ENCODE results near the gene DLGAP1.
"Not testable (repeated sequence)": the region's sequence is repeated elsewhere in the genome, so short reads cannot be mapped to it uniquely, and the experiment has no call there.

DLGAP1 gene

DNA sequence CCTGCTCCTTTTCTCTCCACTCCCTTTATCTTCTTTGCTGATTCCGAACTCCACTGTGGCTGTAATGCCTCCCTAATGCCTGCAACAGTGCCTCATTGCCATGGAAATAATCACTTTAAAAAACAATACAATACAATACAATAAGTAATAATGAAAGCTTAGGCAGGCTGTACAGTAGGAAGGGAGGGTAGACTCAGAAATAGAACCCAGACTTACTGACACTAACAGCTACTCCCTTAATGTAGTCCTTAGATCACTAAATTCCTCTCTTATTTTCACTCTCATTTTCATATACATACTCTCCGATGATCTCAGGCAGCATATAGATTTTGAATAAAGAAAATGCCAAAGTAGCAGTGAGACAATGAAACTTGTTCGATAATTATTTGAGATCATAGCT, 70.2 kb downstream of the DLGAP1 start:
- DNase-seq, result no peak

DNA sequence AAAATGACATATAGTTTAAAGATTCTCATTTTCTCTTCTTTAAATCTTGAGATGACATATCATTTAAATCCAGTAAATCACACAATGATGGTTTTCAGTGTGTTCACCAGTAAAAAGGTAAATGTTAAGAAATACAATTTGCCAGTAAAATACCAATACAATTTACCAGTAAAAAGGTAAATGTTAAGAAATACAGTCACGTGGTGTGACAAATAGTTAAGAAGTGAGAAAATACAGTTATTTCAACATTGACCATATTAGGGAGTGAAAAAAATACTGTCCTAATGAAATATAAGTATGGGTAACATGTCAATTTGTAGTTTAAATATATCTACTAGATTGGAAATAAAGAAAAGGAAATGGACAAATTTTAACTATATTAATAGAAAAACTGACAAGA, 80.5 kb downstream of the DLGAP1 start:
- no peak for DNase-seq

DNA sequence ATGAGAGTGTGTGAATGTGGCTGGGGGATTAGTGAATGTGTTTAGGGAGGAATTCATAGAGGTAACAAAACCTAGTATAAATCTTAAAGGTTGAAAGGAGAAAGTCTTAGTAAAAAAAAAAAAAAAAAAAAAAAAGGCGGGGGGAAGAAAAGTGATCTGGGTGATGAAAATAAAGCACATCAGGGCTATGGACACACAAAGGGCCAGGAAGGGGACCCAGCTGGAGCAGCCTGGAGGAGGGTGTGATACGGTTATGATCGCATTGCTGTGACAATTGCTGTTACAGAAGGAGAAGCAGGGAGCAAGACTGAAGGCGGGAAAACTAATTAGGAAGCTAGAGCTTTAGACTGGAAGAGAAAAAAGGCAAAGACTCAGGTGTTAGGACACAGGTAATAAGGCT, 85.4 kb downstream of the DLGAP1 start:
- DNase-seq, result no peak

DNA sequence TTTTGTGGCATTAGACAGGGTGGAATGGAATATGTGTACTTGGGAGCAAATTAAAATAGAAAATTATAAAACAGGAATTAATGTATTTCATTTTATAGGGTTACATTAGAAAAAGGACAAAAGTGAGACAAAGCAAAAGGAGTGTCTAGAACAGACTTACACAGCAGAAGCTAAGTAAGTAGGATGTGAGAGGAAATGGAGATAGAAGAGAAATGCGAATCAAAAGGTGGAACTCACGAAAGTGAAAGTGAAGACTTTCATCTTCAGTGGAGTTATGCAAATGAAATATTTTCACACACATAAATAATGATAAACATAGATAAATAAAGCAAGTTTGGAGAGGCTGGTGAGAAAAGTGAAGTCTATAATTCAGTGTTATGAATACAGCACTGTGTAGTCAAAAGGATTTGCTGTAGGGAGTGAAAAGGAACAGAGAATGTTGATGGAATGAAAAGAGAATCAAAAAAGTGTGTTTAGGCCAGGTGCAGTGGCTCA, 94.8 kb downstream of the DLGAP1 start:
- no peak for DNase-seq

DNA sequence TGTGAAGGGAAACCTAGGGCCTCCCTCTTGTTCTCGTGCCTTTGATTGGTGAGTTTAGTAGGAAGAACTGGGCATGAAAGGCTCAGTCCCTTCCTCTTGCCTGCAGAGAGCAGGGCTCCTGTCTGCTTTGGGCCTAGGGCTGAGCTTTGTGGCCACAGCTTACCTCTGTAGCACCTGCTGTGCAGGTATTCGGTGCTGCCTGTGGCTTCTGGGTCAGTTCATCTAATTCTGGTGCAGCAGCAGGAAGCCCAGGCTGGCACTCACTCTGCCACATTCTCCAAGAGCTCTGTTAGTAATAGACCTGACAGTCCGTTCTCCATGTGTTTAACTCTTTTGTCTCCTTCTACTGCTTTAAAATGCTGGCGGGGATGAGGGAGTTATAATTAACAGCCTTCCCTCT, 96.5 kb downstream of the DLGAP1 start:
- DNase-seq, result no peak

DNA sequence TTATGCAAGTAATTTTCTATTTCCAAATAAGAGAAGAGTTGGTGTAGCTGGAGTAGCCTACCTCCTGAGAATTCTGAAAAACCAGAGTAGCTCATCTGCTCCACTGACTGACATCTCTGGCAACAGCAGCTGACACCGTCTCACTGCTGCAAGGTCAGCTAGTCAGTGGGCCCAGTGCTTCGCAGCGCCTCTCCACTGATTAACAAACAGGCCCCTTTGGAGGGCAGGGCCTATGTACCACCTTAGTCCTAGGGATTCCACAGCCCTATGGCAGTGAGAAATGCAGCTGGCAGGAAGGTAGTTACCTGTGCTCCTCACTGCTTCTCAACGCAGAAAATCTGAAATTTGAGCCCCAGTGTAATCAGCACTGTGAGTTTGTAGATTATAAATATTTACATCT, 97.5 kb downstream of the DLGAP1 start:
- no peak for DNase-seq

DNA sequence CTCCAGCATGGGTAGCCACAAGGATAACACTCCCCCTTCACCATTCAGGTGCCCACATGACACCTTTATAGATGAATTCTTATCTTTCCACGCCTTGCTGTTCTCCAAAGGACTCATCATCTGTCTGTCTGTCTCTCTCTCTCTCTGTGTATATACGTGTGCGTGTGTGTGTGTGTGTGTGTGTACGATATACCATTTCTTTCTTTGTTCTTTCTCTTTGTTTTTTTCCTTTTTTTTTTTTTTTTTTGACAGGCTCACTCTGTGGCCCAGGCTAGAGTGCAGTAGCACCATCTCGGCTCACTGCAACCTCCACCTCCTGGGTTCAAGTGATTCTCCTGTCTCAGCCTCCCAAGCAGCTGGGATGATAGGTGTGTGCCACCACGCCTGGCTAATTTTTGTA, 98.2 kb downstream of the DLGAP1 start:
- no peak for DNase-seq

DNA sequence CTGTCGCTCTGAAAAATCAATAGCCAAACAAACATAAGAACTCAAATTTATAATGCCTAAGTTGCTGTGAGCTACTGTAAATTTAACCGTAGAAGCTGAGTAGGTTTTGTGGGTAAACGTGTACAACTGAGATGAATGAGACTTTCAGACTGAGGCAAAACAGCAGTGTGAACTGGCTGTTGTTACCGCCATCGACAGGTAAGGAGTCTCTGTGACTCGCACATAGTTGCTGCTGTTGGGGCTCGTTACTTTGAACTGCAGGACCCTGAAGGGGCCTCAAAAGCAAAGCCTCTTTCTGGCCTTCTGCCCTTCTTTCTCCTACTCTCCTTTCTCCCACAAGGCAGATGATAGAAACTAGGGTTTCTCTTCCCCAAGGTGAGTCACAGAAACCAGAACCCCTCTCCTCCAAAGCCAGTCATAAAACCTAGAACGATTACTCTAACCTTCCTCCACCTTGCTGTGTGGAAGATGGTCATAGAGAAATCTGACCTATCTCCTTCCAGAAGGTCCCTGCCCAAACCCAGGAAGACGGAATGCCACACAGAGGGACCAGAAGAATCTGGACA, 101.2 kb downstream of the DLGAP1 start:
- no peak for DNase-seq

DNA sequence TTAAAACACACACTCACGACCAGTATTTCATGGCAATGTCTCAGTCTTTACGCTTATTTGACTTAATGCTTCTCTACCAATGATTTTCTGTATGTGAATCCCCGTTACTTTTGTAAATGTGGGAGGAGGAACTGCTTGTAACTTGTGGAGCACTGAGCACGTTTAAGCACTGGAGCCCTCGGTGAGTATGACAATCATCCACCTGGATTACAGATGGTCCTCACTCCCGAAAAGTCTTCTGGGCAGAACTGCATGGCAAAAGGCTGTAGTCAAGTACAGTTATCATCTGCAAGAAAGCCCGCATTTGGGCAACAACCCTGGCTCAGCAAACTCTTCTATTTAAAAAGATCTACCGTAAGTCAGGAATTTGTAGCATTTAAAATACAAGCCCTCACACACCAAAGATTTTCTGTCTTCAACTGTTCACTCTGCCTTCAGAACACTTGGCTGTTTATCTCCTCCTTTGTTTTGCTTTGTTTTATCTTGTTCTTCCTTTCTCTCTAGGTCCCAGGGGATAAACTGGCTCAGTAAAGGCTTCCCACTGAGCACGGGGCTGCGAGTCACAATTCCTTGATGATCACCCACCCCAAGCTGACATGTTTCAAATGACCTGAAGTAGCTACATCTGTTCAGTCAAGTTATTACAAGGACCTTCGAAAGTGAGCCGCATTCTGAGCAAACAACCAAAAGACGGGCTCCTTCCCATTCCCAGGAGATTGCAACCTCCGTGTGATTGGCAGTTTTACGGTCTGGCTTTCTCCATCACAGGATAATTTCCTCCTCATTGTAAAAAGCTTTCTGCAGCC, 102.2 kb downstream of the DLGAP1 start:
- DNase-seq, result no peak

DNA sequence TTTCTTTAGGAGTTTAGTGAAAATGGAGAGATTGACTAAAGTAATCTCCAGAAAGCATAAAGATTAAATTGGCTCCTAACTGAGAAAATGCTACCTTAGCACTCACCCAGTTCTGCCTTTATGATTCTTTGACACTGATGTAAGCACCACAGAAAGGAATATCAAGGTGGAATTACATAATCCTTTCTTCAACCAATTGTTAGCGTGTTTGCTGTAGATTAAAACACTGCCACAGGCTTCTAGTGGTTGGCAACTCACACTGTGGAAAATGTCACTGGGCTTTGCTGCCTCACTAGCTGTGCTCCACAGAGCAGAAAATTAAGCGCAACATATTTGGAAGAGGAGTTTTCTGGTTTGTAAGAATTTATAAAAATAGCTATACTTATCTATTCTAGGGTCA, 104.1 kb downstream of the DLGAP1 start:
- DNase-seq, result no peak

DNA sequence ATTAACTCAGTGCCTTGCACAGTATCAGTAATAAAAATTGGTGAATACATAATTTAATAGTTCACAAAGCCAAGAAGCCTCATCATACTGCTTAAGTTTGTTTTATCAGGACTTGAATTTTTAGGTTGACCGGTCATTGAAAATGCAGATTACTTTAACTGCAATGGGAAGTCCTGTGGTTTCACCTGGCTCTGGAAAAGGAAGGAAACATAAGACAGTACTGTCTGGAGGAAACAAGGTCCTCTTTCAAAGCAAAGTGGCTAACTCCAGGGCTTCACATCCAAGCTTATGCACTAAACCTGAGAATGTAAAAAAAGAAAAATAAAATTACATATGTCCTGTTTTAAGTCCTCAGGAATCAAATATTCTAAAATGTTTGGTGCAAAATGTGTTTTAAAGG, 119.7 kb downstream of the DLGAP1 start:
- DNase-seq, result no peak

DNA sequence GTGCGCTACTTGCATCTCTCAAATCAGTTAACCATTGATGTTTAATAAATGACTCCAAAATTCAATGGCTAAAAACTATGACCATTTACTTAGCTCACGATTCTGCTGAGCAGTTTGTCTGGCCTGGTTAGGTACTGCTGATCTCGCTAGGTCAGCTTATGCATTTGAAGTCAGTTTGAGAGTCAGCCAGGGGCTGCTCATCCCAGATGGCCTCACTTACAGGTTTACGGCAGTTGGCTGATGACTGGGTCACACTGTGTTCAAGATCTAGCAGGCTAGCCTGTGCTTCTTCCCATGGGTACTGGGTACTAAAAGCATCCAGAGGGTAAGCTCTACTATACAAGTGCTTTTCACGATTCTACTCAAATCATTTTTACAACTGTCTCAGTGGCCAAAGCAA, 122.1 kb downstream of the DLGAP1 start:
- DNase-seq, result no peak

DNA sequence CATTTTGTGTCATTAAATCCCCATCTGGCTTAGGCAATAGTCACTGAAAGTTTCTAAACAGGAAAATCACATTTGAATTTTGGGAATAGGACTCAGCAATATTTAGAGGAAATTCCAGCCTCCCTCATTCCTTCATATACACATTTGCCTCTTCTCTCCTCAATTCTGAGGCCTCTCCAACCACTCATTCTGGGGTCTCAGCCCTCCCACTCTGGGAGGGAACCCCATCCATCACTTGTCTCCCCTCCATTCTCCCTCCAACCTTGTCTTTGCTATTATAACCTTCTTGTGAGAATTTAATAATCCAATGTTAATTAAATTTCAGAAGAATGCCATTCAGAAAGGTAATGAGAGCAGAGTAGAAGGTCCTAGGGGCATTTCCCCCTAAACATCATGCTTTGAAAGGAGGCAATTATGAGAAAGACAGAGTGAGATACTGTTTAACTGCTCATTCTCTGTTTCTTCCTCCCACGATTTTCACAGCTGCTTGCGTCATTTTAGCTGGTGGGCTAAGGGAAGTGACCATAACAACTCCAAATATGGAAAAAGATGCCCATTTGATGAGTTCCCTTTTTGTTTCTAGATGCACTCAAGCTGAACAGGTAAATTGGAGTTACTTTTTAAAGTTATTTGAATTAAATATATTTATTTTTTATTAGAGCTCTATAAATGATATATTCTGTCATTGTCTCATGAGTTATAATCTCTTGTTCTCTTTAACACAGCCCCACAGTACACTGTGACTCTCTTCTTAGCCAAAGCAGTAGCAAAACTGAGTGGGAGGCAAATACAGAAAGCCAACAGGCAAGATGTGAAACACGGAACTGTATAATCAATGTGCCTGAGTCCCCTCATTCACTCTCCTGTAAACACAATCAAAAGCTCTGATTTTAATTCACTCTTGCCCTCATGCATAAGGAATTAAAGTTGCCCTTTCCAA, 135.1 kb downstream of the DLGAP1 start:
- no peak for DNase-seq

DNA sequence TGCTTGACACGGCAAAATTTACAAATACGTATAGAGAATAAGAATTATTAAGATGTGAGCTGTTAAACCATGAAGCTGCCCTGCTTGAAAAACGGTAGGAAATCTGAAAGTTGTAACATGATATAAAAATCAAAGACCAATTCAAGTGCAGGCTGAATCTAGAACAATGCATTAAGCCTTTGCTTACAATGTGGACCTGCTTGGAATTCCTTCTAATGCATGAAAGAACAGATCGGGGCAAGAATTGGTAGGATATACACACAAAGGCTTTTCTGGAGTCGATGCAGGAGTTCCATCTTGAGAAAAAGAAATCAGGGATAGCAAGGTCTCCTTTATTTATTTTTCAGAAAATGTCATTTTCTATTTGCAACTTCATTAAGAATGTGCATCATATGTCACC, 136.8 kb downstream of the DLGAP1 start:
- DNase-seq, result no peak

DNA sequence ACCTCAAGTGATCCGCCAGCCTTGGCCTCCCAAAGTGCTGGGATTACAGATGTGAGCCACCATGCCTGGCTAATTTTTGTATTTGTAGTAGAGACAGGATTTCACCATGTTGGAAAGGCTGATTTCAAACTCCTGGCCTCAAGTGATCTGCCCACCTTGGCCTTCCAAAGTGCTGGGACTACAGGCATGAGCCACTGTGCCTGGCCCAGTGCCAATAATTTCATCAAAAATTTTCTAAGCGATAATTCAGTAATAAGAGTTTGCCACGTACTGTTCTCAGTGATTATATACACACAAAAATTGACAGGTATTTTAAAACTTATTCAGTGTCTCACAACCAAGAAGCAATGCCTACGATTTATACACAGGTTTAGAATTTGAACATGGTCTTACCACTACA, 143.2 kb downstream of the DLGAP1 start:
- not testable (repeated sequence) for DNase-seq

DNA sequence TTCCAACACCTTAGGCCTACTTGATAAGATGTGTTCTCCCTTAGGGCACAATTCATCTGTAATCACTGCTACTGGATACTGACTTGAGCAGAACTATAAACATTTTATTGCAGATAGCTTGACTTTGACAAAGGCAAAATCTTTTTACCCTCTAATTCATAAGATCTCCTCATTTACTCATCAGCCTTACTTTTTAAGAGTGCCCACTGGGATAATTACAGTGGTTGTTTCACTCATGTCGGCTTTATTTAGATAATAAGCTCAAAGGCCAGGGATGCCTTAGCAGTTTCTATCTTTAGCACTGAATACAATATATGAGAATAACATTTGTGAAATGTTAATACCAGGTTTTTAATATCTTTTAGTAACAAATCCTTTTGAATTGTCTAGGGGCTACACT, 144.0 kb downstream of the DLGAP1 start:
- DNase-seq, result no peak

DNA sequence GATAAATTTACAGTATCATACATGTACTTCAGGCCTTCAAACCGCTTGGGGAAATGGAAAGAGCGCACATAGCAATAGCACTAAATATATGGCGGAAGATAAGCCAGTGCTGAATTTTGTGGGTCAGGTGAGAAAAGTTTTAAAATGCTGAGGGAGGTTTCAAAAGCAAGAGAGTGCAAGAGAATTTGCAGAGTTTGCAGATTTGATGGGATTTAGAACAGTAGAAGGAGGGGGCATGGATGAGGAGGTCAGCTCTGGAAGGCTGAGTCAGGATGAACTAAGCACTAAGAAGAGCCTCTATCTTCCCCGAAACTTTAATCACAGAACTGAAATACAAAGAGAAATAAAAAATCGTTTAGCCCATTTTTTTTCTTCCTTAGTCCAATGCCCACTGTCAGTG, 145.9 kb downstream of the DLGAP1 start:
- DNase-seq, result no peak

DNA sequence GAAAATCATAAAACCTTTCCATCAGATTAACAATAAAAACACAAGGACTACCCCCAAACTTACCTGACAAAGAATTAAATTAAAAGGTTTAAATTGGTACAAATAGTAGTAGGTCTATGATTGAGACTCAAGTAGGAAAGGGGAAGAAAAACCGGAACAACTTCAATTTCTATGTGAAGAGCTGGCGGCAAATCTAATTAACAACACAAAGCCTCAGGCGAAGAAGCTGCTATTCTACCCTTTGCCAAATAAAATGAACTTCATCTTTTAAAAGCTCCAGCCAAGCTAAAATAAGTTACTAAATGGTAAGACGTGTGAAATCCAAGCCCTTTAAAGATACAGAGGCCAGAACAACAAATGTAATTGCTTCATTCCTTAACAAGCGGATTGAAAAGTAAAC, 146.5 kb downstream of the DLGAP1 start:
- no peak for DNase-seq

DNA sequence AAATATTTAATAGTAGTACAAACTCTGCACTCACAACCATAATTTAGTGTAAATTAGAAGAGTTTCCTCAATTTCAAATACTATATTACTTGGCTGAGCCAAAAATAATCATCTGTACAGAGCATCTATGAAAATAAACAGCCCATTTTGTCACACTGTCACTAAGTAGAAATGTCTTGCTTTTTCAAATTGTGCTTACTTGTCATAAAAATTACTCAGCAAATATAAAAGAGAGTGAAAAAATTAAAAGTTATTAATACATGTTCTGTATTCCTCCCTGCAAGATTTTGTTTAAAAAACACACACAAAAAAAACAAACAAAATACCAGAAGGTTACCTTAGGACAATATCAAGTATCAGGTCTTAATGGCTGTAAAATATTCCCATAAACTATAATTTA, 155.7 kb downstream of the DLGAP1 start:
- DNase-seq, result no peak

DNA sequence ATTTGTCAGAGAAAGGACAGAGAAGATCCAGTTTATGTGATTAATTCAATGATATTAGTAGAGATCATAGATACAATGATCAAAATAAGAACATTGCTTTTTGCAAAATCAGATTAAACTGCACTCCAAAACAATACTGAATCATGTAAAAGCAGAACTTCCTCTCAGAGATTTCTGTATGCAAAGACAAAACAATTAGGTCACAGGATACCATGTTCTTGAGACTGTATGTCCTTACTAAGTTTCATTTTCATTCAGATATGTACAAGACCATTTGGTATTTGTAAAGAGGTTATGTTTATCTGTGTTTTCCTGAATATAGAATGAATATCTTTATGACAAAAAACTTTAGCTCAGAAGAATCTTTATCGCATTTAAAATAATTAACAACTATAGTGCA, 161.8 kb downstream of the DLGAP1 start:
- no peak for DNase-seq

DNA sequence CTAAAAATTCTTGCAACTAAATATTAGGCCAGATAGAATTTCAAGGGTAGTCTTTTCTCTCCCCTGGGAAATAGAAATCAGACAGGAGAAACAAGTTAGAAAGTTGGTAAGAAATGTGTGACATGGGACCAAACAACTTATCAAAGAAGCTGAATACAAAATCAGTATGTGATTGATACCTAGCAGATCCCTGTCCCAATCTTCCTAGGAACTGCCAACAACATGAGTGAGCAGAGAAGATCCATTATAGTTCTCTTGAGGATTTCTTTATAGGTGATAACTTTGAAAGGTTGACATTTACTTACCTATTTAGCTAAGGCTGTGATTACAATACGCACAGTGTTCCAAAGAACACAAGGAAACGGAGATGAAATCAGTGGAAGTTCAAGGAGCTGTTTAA, 162.4 kb downstream of the DLGAP1 start:
- DNase-seq, result no peak

DNA sequence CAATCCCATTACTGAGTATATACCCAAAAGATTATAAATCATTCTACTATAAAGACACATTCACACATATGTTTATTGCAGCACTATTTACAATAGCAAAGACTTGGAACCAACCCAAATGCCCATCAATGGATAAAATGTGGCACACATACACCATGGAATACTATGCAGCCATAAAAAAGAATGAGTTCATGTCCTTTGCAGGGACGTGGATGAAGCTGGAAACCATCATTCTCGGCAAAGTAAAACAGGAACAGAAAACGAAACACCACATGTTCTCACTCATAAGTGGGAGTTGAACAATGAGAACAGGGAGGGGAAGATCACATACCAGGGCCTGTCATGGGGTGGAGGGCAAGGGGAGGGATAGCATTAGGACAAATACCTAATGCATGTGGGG, 167.8 kb downstream of the DLGAP1 start:
- not testable (repeated sequence) for DNase-seq

DNA sequence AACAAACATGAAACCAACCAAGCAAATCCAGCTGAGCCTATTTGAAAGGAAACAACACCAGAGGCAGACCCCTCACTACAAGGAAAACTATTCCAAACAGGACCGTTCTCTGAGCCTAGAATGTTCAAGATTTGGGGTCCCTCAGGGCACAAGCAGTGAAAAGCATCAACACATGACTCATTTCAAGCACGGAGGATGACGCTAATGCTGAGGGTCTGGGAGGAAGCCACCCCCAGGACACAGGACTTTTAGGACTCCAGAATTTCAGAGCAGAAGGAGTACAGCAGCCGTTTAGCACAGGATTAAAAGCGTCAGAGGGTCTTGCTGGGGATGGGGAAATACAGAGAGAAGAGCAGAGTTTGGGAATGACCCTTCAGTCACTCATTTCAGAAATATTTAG, 168.9 kb downstream of the DLGAP1 start:
- DNase-seq, result no peak

DNA sequence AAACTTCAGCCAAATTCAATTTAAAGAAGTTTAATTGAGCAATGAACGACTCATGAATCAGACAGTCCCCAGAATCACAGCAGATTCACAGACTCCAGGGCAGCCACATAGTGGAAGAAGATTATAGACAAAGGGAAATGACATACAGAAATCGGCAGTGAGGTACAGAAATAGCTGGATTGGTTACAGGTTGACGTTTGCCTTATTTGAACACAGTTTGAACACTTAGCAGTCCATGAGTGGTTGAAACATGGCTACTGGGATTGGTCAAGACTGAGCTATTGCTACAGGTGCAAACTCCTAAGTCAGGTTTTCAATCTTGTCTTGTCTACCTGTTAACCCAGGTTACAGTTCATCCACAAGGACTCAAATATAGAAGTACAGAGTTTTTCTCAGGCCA, 169.6 kb downstream of the DLGAP1 start:
- no peak for DNase-seq

All from activated CD4-positive, alpha-beta T cell treated with anti-CD3 and anti-CD28 coated beads, Interleukin-2, amount 50 U/mL, for 4 hours (primary cell).